ENCODE measurements around the gene NODAL.

The NODAL gene

DNA sequence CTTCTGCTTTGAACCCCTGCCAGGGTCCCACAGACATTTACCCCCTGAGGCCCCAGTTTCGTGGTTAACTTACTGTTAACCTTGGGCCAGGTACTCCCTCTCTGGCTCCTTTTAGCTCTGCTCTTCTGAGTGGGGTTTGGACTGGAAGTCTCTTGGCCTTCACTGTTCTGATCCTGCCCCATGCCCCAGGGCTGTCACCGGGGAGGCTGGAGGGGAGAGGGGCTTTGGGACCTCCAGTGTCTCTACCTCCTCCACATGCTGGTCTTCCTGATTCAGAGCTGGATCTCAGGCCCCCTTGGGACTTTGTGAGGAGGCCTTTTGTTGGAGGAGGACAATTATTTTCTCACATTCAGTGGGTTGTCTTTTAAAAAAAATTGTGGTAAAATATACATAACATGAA lies 24.4 kb upstream of the NODAL start:
- H3K27ac ChIP-seq = no peak overlapping the region

GRCh38 chr10:70465278-70465677 lies 23.8 kb upstream of the NODAL start:
- H3K27ac ChIP-seq = no peak overlapping the region

More for the DNA sequence above, 24.4 kb upstream of the NODAL start:
- no peak for DNase-seq (ENCODE audit: low read depth, low spot score)

GRCh38 chr10:70462349-70462984 lies 21.0 kb upstream of the NODAL start:
- no peak for DNase-seq (ENCODE audit: low read depth, low spot score)
- peak overlapping the region; percentile 34 for H3K27ac ChIP-seq

More at GRCh38 chr10:70465278-70465677, 23.8 kb upstream of the NODAL start:
- DNase-seq (ENCODE audit: low read depth, low spot score) = no peak

DNA sequence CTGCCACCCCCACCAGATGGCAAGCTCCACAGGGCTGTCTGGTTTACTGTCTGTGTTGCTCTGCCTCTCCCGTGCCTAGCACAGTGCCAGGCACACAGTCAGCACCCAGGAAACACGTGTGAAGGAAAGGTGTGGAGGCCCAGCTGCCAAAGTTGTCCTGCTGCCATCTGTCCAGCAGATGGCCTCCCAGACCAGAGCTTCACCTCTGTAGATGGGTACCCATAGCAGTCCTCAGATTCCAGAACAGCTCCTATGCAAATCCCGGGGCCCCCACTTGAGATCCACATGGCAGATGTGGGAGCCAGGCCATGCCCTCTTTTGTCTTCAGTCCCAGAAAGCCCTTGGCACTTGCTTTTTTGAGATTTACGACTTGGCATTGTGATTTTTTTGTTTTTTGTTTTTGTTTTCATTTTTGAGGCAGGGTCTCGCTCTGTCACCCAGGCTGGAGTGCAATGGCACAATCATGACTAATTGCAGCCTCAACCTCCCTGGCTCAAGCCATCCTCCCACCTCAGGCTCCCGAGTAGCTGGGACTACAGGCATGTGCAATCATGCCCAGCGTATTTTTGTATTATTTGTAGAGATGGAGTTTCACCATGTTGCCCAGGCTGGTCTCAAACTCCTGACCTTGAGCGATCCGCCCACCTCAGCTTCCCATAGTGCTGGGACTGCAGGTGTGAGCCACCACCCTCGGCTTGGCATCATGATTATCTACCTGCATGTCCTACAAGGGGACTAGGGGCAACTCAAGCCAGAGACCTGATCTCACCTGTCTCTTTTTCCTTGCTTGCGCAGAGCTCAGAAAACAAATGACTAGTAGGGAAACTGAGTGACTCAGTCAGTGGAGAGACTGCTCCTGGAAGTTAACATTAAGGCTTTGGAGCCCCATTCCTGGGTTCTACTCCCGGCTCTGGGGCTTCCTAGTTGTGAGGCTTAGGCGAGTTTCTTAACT lies 20.2 kb upstream of the NODAL start:
- peak overlapping the region; percentile 34 for H3K27ac ChIP-seq
- DNase-seq (ENCODE audit: low read depth, low spot score) = no peak

GRCh38 chr10:70459774-70460490 lies 18.5 kb upstream of the NODAL start:
- no peak overlapping the region for H3K27ac ChIP-seq
- DNase-seq (ENCODE audit: low read depth, low spot score) = no peak

GRCh38 chr10:70459061-70459773 lies 17.7 kb upstream of the NODAL start:
- DNase-seq (ENCODE audit: low read depth, low spot score) = no peak

DNA sequence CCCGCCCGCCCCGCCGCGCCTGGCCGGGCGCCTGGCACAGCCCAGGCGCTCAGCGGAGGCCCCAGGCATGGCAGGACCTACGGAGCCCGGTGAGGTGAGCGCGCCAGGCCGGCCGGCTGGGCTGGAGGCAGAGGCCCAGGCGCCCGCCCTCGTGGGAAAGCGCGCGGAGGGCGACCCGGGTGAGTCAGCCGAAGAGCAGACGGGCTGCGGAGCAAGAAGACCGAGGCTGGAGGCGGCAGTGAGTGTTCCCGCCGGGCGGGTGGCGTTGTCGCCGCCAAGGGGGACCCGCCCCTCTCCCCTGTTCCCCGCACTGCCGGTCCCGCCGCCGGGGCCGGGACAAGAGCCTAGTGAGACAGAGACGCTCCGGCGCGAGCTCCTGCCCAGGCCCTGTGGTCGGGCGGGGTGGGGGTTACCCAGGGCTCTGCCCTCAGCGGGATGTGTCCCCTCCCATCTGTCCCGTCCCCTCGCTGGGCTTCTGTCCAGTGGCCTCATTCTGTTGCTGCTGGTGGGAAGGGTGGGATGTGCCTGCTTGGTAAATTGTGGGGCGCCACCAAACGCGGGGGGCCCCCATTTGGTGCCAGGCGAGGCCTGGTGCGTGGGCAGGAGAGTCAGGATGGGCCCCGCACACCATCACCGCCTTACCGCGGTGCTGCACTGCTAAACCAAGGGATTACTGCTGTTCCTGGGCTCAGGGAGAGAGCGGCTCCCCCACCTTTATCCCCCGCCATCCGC lies 17.0 kb upstream of the NODAL start:
- H3K27ac ChIP-seq = no peak overlapping the region
- no peak for DNase-seq (ENCODE audit: low read depth, low spot score)

More at GRCh38 chr10:70459061-70459773, 17.7 kb upstream of the NODAL start:
- no peak overlapping the region for H3K27ac ChIP-seq

GRCh38 chr10:70457759-70458305 lies 16.4 kb upstream of the NODAL start:
- DNase-seq (ENCODE audit: low read depth, low spot score) = no peak
- no peak overlapping the region for H3K27ac ChIP-seq

DNA sequence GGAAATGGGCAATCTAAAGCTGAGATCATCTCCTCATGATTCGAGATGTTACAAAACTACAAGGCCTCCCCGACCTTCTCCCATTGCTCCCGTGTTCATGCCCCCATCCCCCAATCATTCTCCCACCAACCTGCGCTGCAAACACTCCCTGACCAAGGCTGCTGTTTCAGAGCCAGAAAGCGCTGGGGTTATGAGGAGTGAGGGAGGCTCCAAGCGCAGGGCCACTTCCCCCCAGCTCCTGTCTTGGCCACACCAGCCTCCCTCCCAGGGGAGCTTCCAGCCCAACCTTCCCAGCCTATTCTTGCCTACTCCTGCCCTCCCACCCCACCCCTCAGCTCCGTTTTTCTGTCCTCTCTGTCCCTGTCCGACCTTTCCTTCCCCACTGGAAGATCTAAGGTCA lies 14.7 kb upstream of the NODAL start:
- DNase-seq (ENCODE audit: low read depth, low spot score) = no peak
- no peak overlapping the region for H3K27ac ChIP-seq

DNA sequence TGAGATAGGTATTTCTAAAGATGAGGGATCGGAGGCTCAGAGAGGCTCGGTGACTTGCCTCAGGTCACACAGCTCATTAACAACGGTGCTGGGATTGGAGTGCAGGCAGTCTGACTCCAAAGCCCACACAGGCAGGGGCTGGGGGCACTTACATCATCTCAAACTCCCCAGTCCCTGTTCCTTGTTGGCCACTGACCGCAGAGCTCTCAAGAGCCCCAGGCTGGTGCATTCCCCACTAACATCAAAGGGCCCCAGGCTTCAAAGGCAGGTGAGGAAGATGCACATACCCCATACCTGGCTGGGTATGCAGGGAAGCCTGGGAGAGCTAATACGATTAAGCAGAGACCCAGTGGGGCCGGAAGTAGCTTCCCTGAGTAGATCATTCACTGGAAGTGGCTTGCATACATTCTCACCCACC lies 13.7 kb upstream of the NODAL start:
- no peak overlapping the region for H3K27ac ChIP-seq
- no peak for DNase-seq (ENCODE audit: low read depth, low spot score)

- no peak for DNase-seq (ENCODE audit: low read depth, low spot score)
- H3K27ac ChIP-seq = no peak overlapping the region
These were observed 6.8 kb upstream of the NODAL start for GRCh38 chr10:70448236-70448635.

GRCh38 chr10:70445718-70446657 lies 4.5 kb upstream of the NODAL start:
- no peak for DNase-seq (ENCODE audit: low read depth, low spot score)
- no peak overlapping the region for H3K27ac ChIP-seq

DNA sequence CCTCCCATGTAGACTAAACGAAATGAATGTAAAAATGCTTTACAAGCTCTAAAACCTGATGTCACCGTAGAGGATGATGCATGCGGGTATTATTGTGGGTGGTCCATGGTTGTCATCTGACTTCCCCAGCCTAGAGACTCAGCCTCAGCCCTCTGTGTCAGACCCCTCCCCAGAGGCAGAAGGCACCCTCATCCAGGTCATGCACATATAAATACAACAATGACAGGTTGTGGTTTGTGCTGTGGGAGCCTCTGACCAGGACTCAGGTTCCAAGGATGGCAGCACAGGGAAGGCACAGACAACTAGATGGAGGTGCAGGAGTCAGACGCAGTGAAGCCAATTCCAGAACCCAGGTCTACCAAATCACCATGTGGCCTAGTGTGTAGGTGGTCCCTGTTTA lies 3.3 kb upstream of the NODAL start:
- no peak overlapping the region for H3K27ac ChIP-seq
- DNase-seq (ENCODE audit: low read depth, low spot score) = no peak

- no peak for DNase-seq (ENCODE audit: low read depth, low spot score)
These were observed 979 bp upstream of the NODAL start for GRCh38 chr10:70442332-70442988.

DNA sequence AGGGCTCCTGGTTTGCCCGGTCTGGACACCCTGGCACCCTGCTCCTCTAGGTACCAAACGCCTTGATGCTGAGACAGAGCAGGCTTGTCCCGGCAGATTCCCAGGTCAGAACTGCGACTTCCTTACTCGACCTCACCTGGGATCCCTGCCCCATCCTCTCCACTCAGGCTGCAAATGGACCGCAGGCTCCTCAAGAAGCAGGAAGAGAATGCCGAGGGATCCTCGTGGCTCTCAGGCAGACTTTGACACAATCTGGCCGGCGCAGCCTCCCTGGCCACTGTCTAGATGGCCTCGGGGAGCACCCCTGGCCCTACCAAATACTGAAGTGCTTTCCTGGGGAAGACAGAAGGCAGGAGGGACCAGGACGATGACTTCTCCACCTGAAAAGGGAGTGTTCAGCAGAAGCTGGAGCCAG lies 421 bp upstream of the NODAL start:
- DNase-seq (ENCODE audit: low read depth, low spot score) = no peak
- no peak overlapping the region for H3K27ac ChIP-seq

More at GRCh38 chr10:70442332-70442988, 979 bp upstream of the NODAL start:
- no peak overlapping the region for H3K27ac ChIP-seq

- H3K27ac ChIP-seq = no peak overlapping the region
- no peak for DNase-seq (ENCODE audit: low read depth, low spot score)
These were observed 953 bp downstream of the NODAL start for GRCh38 chr10:70440296-70441160.

GRCh38 chr10:70437721-70438120 lies 3.8 kb downstream of the NODAL start:
- no peak for DNase-seq (ENCODE audit: low read depth, low spot score)
- H3K27ac ChIP-seq = no peak overlapping the region

Measured in epithelial cell of prostate (primary cell).